HepG2 (cell line): Measurements from ENCODE around the gene CDK2AP2. TPM values are rescaled to one million over a fixed set of nuclear protein-coding genes. Genes with fewer than 3 reads are reported as not detected.
A peak's percentile ranks its signal among the peaks of the same experiment; 100 is the strongest.

Source experiments
- KDM6A ChIP-seq: IDR thresholded peaks from 2 replicates; pipeline ENCODE4 v1.6.1; 2016; ENCODE audit warnings: low read depth
- MED8 ChIP-seq: sonication (generic); formaldehyde crosslinking; IDR thresholded peaks from 2 replicates; pipeline ENCODE4 v1.8.1; 2023; ENCODE audit warnings: mild to moderate bottlenecking, missing genetic modification reagents; ENCODE audit not compliant: insufficient replicate concordance
- NFYC ChIP-seq: IDR thresholded peaks from 2 replicates; pipeline ENCODE4 v1.6.1; 2016; ENCODE audit warnings: missing genetic modification reagents, missing compliant biosample characterization
- REPIN1 ChIP-seq: sonication (generic); formaldehyde crosslinking; IDR thresholded peaks from 2 replicates; pipeline ENCODE4 v1.8.0; 2022; ENCODE audit warnings: missing genetic modification reagents, low read depth, mild to moderate bottlenecking, borderline replicate concordance
- SATB2 ChIP-seq: sonication (generic); formaldehyde crosslinking; IDR thresholded peaks from 2 replicates; pipeline ENCODE4 v1.5.0; 2020; ENCODE audit warnings: missing genetic modification reagents
- SNAI1 ChIP-seq: sonication (generic); formaldehyde crosslinking; IDR thresholded peaks from 2 replicates; pipeline ENCODE4 v1.5.0; 2020; ENCODE audit warnings: mild to moderate bottlenecking, missing genetic modification reagents, borderline replicate concordance
- SRSF4 ChIP-seq: fragments of 200-400 bp; formaldehyde crosslinking; IDR thresholded peaks from one replicate; pipeline ENCODE4 v1.6.1; 2018; ENCODE audit warnings: mild to moderate bottlenecking, low read depth, low read length, moderate library complexity; ENCODE audit not compliant: poor library complexity, severe bottlenecking
- SRSF9 ChIP-seq: fragments of 200-400 bp; formaldehyde crosslinking; IDR thresholded peaks from 2 replicates; pipeline ENCODE4 v1.6.1; 2018; ENCODE audit warnings: borderline replicate concordance, mild to moderate bottlenecking, low read depth, low read length; ENCODE audit not compliant: insufficient read depth, poor library complexity, severe bottlenecking
- U2AF1 ChIP-seq: fragments of 200-400 bp; formaldehyde crosslinking; optimal IDR thresholded peaks from 2 replicates; pipeline ENCODE3; 2017; ENCODE audit warnings: mild to moderate bottlenecking, low read depth, low read length
- ZBTB38 ChIP-seq: sonication (generic); formaldehyde crosslinking; IDR thresholded peaks from 2 replicates; pipeline ENCODE4 v1.5.1; 2020; ENCODE audit warnings: mild to moderate bottlenecking, missing genetic modification reagents
- ZBTB8A ChIP-seq: sonication (generic); formaldehyde crosslinking; IDR thresholded peaks from 2 replicates; pipeline ENCODE4 v1.4.0; 2020; ENCODE audit warnings: mild to moderate bottlenecking, low read depth, missing genetic modification reagents, borderline replicate concordance
- ZFP90 ChIP-seq: sonication (generic); formaldehyde crosslinking; IDR thresholded peaks from 2 replicates; pipeline ENCODE4 v1.8.0; 2022; ENCODE audit warnings: missing genetic modification reagents, mild to moderate bottlenecking, inconsistent platforms, borderline replicate concordance
- ZNF34 ChIP-seq: sonication (generic); formaldehyde crosslinking; IDR thresholded peaks from 2 replicates; pipeline ENCODE4 v1.4.0; 2020; ENCODE audit warnings: mild to moderate bottlenecking, missing genetic modification reagents, borderline replicate concordance
- ZNF431 ChIP-seq: sonication (generic); formaldehyde crosslinking; IDR thresholded peaks from 2 replicates; pipeline ENCODE4 v1.9.0; 2022; ENCODE audit warnings: missing genetic modification reagents, low read depth, mild to moderate bottlenecking, borderline replicate concordance
- ZNF598 ChIP-seq: sonication (generic); formaldehyde crosslinking; IDR thresholded peaks from 2 replicates; pipeline ENCODE4 v1.5.1; 2020; ENCODE audit warnings: mild to moderate bottlenecking, missing genetic modification reagents, borderline replicate concordance
- polyA plus RNA-seq, 8 experiments: library from polyadenylated mRNA; depleted of rRNA in 3 of 8; stranded (reverse) in 7 of 8; unstranded in 1 of 8; fragments of >200 nt; fragmentation: Illumina TruSeq in 4 of 8; extraction: Trizol in 4 of 8; gene quantifications; 2 replicates each; pipeline versions ENCODE4 v1.2.1 to v1.2.3, GENCODE V29; 2011 to 2016; ENCODE audit warnings: low read depth in 4 of 8, missing spikeins in 1 of 8, mixed read lengths in 1 of 8; ENCODE audit not compliant: insufficient read depth in 1 of 8
- total RNA-seq, 5 experiments: library from RNA; depleted of rRNA; stranded (reverse); fragments of >200 nt; fragmentation: Illumina TruSeq; extraction: Trizol; gene quantifications; 2 replicates each; pipeline ENCODE4 v1.2.3, GENCODE V29; 2016; ENCODE audit warnings: low read depth in 1 of 5
- TF ChIP-seq, protein P1 (sequence below): IDR thresholded peaks from 2 replicates; pipeline ENCODE4 v1.6.1; 2012; ENCODE audit warnings: inconsistent platforms
- TF ChIP-seq, protein P2 (sequence below): sonication (generic); formaldehyde crosslinking; IDR thresholded peaks from 2 replicates; pipeline ENCODE4 v1.4.0; 2020; ENCODE audit warnings: missing genetic modification reagents
- TF ChIP-seq, protein P3 (sequence below): sonication (generic); formaldehyde crosslinking; IDR thresholded peaks from 2 replicates; pipeline ENCODE4 v1.9.0; 2021; ENCODE audit warnings: mild to moderate bottlenecking, missing genetic modification reagents
- TF ChIP-seq, protein P4 (sequence below): sonication (generic); formaldehyde crosslinking; IDR thresholded peaks from 2 replicates; pipeline ENCODE4 v1.5.0; 2020; ENCODE audit warnings: missing genetic modification reagents

The CDK2AP2 gene
- total and polyA plus RNA-seq, 2 of the 13 experiments (the other 11 are each of a cell fraction or from before 2014, with no cell fraction given), result 15.0 to 23.2 TPM

DNA sequence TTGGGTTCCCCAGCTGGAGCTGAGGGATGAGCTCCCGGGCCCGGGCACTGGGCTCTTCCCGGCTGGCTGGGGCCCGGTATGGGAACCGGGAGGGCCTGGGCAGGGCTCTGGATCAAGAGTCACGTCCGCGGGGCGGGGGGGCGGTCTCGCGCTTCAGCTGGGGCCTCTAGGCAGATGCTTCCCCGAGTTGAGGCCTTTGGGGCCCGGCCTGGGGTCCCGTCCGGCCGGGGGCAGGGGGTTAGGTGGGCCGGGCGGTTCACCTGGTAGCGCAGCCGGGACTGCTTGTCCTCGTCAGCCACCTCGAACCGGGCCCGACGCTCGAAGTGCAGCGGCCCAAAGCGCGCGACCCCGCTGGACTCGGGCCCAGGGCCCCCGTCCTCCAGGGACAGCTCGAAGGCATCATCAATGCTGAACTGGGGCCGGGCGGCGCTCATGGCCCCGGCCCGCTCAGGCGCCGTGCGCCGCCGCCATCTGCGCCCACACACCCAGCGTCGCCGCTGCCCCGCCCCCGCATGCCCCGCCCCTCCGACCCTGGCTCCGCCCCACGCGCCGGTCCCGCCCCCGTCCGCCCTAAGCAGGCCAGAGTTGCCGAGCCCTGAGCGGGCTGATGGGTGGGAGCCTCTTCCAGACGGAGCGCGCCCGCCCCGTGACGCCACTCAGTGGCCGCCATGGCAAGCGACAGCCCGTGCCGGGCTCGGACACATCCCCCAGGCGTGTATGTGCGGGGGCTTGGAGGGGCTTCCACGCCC lies 39.0 kb downstream of the CDK2AP2 start, which contains the start of gene TMEM134 (continued):
- TF ChIP-seq ZNF34 (CRISPR knock-in tag) (peak; percentile 70; the same call in 1 of the 2 replicates), NFYC (no peak), REPIN1 (CRISPR knock-in tag) (no peak; the same call in 1 of the 2 replicates), SATB2 (0 out of 2 replicates have a peak, but pooled peaks have one; percentile 31), KDM6A (CRISPR knock-in tag) (no peak), ZBTB8A (CRISPR knock-in tag) (no peak), SRSF9 (no peak), SRSF4 (no peak), SNAI1 (CRISPR knock-in tag) (no peak), MED8 (CRISPR knock-in tag) (no peak), ZBTB38 (CRISPR knock-in tag) (peak; percentile 81), ZNF598 (no peak; the same call in 1 of the 2 replicates), ZFP90 (peak; percentile 76), U2AF1 (no peak), ZNF431 (CRISPR knock-in tag) (peak; percentile 69; the same call in 1 of the 2 replicates)
- TF ChIP-seq, protein P1, sequence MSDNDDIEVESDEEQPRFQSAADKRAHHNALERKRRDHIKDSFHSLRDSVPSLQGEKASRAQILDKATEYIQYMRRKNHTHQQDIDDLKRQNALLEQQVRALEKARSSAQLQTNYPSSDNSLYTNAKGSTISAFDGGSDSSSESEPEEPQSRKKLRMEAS, result peak; percentile 58; the same call in 1 of the 2 replicates
- TF ChIP-seq, protein P2, sequence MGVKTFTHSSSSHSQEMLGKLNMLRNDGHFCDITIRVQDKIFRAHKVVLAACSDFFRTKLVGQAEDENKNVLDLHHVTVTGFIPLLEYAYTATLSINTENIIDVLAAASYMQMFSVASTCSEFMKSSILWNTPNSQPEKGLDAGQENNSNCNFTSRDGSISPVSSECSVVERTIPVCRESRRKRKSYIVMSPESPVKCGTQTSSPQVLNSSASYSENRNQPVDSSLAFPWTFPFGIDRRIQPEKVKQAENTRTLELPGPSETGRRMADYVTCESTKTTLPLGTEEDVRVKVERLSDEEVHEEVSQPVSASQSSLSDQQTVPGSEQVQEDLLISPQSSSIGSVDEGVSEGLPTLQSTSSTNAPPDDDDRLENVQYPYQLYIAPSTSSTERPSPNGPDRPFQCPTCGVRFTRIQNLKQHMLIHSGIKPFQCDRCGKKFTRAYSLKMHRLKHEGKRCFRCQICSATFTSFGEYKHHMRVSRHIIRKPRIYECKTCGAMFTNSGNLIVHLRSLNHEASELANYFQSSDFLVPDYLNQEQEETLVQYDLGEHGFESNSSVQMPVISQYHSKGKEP (CRISPR knock-in tag), result no peak
- TF ChIP-seq, protein P3, sequence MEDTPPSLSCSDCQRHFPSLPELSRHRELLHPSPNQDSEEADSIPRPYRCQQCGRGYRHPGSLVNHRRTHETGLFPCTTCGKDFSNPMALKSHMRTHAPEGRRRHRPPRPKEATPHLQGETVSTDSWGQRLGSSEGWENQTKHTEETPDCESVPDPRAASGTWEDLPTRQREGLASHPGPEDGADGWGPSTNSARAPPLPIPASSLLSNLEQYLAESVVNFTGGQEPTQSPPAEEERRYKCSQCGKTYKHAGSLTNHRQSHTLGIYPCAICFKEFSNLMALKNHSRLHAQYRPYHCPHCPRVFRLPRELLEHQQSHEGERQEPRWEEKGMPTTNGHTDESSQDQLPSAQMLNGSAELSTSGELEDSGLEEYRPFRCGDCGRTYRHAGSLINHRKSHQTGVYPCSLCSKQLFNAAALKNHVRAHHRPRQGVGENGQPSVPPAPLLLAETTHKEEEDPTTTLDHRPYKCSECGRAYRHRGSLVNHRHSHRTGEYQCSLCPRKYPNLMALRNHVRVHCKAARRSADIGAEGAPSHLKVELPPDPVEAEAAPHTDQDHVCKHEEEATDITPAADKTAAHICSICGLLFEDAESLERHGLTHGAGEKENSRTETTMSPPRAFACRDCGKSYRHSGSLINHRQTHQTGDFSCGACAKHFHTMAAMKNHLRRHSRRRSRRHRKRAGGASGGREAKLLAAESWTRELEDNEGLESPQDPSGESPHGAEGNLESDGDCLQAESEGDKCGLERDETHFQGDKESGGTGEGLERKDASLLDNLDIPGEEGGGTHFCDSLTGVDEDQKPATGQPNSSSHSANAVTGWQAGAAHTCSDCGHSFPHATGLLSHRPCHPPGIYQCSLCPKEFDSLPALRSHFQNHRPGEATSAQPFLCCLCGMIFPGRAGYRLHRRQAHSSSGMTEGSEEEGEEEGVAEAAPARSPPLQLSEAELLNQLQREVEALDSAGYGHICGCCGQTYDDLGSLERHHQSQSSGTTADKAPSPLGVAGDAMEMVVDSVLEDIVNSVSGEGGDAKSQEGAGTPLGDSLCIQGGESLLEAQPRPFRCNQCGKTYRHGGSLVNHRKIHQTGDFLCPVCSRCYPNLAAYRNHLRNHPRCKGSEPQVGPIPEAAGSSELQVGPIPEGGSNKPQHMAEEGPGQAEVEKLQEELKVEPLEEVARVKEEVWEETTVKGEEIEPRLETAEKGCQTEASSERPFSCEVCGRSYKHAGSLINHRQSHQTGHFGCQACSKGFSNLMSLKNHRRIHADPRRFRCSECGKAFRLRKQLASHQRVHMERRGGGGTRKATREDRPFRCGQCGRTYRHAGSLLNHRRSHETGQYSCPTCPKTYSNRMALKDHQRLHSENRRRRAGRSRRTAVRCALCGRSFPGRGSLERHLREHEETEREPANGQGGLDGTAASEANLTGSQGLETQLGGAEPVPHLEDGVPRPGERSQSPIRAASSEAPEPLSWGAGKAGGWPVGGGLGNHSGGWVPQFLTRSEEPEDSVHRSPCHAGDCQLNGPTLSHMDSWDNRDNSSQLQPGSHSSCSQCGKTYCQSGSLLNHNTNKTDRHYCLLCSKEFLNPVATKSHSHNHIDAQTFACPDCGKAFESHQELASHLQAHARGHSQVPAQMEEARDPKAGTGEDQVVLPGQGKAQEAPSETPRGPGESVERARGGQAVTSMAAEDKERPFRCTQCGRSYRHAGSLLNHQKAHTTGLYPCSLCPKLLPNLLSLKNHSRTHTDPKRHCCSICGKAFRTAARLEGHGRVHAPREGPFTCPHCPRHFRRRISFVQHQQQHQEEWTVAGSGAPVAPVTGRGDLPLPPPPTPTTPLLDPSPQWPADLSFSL (CRISPR knock-in tag), result no peak
- TF ChIP-seq, protein P4, sequence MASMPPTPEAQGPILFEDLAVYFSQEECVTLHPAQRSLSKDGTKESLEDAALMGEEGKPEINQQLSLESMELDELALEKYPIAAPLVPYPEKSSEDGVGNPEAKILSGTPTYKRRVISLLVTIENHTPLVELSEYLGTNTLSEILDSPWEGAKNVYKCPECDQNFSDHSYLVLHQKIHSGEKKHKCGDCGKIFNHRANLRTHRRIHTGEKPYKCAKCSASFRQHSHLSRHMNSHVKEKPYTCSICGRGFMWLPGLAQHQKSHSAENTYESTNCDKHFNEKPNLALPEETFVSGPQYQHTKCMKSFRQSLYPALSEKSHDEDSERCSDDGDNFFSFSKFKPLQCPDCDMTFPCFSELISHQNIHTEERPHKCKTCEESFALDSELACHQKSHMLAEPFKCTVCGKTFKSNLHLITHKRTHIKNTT (CRISPR knock-in tag), result no peak
